Renal cortical epithelial cell (primary cell): Measurements from ENCODE around the gene MPV17. TPM values are rescaled to one million over a fixed set of nuclear protein-coding genes. Genes with fewer than 3 reads are reported as not detected.
"Not testable (repeated sequence)": the region's sequence is repeated elsewhere in the genome, so short reads cannot be mapped to it uniquely, and the experiment has no call there.

ENCODE experiments used
- DNase-seq: peaks from one replicate; pipeline ENCODE4 v3.0.0-alpha.2; 2011; ENCODE audit warnings: low read depth
- total RNA-seq: library from RNA; depleted of rRNA; stranded (reverse); fragments of >200 nt; gene quantifications from 2 replicates; pipeline ENCODE4 v1.2.3, GENCODE V29; 2014

The MPV17 gene, protein sequence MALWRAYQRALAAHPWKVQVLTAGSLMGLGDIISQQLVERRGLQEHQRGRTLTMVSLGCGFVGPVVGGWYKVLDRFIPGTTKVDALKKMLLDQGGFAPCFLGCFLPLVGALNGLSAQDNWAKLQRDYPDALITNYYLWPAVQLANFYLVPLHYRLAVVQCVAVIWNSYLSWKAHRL
- total RNA-seq = 30.0 and 42.6 TPM in 2 replicates

DNA sequence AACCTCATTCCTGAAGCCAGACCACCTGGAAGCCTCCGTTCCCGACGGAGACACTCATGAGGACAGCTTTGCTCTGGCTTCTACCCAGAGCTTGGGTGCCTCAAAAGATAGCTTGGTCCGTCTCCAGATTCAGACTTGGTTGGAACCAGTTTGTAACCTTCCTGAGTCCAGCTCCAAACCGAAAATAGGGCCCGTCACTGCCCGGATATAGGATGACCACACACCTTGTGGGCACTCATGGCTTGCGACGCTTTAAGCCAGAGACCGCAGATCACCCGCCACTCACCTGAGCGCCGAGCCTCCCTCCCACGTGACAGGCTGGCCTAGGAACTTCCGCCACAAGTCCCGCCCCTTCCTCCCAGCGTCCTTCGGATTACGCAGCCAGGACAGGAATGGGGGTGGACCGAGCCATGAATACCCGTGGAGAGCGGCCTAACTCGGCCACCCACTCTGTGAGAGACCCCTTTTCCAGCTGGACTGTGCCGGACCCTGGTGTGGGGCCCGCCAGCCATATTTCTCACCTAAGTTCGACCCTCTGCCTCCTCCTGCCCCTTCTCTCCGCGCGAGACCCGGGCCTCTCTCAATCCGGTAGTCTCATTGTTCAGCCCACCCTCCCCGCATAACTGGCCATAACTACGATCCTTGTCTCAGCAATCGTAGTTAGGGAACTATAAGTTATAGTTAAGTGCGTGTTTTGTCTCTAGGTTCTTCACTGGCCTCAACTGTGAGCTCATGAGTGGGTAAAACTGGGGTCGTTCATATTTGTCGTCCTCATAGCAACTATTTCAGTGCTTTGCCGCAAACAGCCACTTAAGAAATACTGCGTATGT is at the start of gene MPV17:
Gene MPV17, minus strand, starts transcription at position 332 of the 830 bp plus-strand sequence. CDS start 580 bp downstream, outside the sequence.
- DNase-seq = peak; percentile 90

DNA sequence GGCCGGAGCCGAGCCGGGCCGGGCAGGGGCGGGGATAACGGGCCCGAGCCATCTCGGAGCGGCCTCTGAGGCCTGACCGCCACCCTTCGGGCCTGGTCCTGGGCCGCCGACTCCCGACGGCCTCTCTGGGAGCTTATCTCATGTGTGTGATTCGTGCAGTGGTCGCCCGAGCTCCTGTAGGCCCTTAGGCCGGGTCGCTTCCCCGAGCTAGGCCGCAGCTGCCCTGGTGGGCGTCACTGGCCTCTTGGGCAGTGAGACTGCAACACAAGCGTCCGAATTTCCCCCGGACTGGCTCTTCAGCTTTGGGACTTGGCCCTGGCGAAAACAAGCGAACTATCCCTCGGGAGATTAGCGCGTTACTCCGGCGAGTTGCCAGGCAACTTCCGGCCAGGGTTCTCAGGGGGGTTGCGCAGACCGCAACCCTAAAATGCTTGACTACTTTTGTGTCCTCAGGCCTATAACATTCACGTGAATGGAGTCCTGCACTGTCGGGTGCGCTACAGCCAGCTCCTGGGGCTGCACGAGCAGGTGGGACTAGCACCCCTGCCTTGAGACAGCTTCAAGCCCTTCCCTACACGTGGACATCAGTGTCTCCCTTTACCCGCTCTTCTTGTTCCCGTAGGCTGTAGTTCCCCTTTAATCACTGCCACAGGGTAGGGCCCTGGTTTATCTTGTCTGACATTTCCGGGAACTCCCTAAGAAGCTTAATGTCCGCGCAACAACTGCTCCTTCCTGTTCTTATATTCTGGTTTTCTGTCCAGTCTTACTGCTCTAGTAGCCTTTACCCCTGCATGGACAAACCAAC is 48.1 kb upstream of the MPV17 start:
- peak; percentile 33 for DNase-seq

- DNase-seq = peak; percentile 96
Measured at GRCh38 chr2:27370026-27370815, 47.3 kb upstream of the MPV17 start, which contains the start of the genes EIF2B4 and SNX17. TSS of gene EIF2B4 (minus strand) at chr2:27370338. CDS start at chr2:27370314, 24 bp downstream. TSS of gene SNX17 (plus strand) at chr2:27370616. CDS start at chr2:27370744, 128 bp downstream.

DNA sequence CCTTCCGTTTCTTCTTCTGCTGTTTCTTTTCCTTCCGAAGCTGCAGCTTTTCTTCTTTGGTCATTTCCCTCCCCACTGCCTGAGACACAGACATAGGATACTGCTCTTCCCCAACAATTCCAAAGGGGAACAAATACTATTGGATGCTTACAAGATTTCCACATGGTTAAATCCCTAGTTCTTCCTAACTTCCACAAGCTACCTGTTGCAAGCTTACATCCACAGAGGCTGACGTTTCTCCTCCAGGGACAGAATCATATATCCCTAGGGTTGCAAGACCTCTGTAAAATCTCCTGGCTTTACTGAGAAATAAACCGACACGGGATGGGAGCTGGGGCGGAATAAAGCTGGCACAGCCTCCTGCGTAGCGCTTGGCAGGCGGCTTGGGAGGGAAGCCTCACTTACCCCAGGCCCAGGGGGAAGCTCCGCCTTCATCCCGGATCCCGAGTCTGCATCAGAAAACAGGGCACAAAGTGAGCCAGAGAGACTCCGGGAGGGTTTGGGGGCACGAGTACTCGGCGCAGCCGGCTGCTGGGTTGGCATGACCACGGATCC is 46.7 kb upstream of the MPV17 start:
- peak; percentile 33 for DNase-seq

DNA sequence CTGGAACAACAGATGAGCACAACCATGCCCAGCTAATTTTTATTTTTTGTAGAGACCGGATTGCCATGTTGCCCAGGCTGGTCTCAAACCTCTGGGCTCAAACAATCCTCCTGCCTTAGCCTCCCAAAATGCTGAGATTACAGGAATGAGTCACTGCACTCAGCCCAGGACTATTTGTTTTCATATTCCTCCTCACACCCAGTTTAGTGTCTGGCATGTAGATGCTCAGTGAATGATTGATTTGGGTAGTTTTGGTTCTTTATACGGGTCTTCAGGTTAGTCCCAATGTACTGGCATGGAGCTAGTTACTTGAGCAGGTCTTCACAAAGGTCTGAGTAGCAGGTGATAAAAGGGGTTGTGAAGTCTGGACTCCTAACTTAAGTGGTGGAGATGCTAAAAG is 41.0 kb upstream of the MPV17 start:
- DNase-seq = no peak

- DNase-seq = no peak
Measured at GRCh38 chr2:27362678-27363420, 40.0 kb upstream of the MPV17 start.

GRCh38 chr2:27356382-27357181 is 33.7 kb upstream of the MPV17 start, which contains the start of gene GTF3C2:
TSS of gene GTF3C2 (minus strand) at chr2:27356764. CDS start at chr2:27343554, 13,210 bp downstream.
- DNase-seq = peak; percentile 92

- DNase-seq = peak; percentile 33
Measured at GRCh38 chr2:27356056-27356381, 33.1 kb upstream of the MPV17 start.

GRCh38 chr2:27354597-27354927 is 31.7 kb upstream of the MPV17 start:
- no peak for DNase-seq

GRCh38 chr2:27353762-27354596 is 31.1 kb upstream of the MPV17 start:
- DNase-seq = peak; percentile 20

DNA sequence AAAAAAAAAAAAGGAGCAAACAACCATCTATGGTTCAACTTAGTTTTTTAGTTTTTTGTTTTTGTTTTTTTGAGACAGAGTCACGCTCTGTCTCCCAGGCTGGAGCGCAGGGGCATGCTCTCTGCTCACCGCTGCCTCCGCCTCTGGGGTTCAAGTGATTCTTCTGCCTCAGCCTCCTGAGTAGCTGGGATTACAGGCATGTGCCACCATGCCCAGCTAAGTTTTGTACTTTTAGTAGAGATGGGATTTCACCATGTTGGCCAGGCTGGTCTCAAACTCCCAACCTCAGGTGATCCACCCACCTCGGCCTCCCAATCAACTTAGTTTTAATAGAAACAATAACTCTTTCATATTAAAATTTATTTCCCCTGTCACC is 30.5 kb upstream of the MPV17 start:
- not testable (repeated sequence) for DNase-seq

- no peak for DNase-seq
Measured at GRCh38 chr2:27351802-27352598, 29.1 kb upstream of the MPV17 start.

DNA sequence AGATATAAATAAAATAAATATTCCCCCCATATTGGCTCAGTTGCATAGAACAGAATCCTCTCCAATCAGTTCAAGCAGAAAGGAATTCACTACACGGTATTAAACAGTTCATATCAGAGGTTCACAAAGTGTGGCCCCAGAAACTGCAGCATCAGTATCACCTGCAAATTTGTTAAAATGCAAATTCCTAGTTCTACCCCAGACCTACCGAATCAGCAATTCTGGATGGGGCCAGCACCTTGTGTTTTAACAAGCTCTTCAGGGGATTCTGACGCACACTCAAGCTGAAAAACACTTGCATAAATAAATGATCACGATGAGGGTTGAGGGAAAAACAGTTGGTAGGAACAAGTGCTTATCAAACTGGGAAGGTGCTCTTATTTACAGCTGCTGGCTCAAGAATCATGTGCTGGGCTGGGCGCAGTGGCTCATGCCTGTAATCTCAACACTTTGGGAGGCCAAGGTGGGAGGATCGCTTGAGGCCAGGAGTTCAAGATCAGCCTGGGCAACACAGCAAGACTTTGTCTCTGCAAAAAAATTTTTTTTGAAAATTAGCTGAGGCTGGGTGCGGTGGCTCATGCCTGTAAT is 27.3 kb upstream of the MPV17 start:
- DNase-seq = no peak

DNA sequence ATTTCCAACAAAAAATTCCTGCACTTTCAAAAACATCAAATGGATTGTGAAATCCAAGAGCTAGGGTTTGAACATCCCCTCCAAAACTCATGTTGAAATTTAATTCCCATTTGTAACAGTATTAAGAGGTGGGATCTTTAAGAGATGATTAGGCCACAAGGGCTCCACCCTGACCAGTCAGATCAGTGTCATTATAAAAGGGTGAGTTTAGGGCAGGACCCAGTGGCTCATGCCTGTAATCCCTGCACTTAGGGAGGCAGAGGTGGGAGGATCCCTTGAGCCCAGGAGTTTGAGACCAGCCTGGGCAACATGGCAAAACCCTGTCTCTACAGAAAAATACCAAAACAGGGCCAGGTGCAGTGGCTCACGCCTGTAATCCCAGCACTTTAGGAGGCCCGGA is 24.7 kb upstream of the MPV17 start:
- DNase-seq = no peak

- DNase-seq = no peak
Measured at GRCh38 chr2:27336173-27336572, 13.3 kb upstream of the MPV17 start.

- no peak for DNase-seq
Measured at GRCh38 chr2:27335311-27335710, 12.4 kb upstream of the MPV17 start.

DNA sequence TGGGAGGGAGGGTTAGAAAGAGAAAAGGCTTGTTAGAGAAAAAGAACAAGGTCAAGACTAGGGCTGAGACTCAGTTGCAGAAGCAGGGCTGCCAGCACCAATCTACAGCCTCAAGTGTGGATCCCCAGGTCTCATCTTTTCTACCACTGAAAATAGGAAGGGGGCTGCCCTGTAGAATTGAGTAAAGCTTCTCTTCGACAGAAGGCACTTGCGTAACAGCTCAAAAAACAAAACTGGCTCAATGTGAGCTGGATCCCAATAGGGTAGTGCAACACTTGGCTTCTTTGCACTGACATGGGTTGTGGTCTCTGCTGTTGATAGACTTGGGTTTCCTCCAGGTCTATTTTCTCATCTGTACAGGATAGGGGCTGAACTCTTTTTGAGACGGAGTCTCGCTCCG is 1.8 kb upstream of the MPV17 start:
- no peak for DNase-seq
